Measurements from ENCODE around the gene FSIP1.

The FSIP1 gene

DNA sequence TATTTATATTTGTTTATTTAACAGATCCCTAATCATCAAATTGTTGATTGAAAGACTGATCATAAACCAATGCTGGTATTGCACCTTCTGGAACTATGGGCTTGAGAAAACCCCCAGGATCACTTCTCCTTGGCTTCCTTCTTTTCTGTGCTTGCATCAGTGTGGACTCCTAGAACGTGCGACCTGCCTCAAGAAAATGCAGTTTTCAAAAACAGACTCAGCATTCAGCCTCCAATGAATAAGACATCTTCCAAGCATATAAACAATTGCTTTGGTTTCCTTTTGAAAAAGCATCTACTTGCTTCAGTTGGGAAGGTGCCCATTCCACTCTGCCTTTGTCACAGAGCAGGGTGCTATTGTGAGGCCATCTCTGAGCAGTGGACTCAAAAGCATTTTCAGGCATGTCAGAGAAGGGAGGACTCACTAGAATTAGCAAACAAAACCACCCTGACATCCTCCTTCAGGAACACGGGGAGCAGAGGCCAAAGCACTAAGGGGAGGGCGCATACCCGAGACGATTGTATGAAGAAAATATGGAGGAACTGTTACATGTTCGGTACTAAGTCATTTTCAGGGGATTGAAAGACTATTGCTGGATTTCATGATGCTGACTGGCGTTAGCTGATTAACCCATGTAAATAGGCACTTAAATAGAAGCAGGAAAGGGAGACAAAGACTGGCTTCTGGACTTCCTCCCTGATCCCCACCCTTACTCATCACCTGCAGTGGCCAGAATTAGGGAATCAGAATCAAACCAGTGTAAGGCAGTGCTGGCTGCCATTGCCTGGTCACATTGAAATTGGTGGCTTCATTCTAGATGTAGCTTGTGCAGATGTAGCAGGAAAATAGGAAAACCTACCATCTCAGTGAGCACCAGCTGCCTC, 187.1 kb downstream of the FSIP1 start:
- no peak overlapping the region for H3K27ac ChIP-seq (ENCODE audit: low read depth, low read length, poor library complexity, severe bottlenecking)
- H3K9ac ChIP-seq (ENCODE audit: low read length) = no peak overlapping the region
- H3K4me1 ChIP-seq (ENCODE audit: insufficient read depth, low read length, severe bottlenecking) = no peaks in the 10 kb centered on the region
- TF ChIP-seq, protein P1, sequence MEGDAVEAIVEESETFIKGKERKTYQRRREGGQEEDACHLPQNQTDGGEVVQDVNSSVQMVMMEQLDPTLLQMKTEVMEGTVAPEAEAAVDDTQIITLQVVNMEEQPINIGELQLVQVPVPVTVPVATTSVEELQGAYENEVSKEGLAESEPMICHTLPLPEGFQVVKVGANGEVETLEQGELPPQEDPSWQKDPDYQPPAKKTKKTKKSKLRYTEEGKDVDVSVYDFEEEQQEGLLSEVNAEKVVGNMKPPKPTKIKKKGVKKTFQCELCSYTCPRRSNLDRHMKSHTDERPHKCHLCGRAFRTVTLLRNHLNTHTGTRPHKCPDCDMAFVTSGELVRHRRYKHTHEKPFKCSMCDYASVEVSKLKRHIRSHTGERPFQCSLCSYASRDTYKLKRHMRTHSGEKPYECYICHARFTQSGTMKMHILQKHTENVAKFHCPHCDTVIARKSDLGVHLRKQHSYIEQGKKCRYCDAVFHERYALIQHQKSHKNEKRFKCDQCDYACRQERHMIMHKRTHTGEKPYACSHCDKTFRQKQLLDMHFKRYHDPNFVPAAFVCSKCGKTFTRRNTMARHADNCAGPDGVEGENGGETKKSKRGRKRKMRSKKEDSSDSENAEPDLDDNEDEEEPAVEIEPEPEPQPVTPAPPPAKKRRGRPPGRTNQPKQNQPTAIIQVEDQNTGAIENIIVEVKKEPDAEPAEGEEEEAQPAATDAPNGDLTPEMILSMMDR (IDR thresholded peaks at IDR 0.05; ENCODE audit: low read length) = no peak
- TF ChIP-seq EZH2 (IDR thresholded peaks at IDR 0.05; ENCODE audit: borderline replicate concordance, low read length) = no peak
- no peak overlapping the region for H3K4me2 ChIP-seq (ENCODE audit: low read length)
- H3K4me3 ChIP-seq (ENCODE audit: low read depth, low read length, poor library complexity, severe bottlenecking) = no peak overlapping the region
- H3K9me3 ChIP-seq (ENCODE audit: low read length) = no peaks in the 10 kb centered on the region
- no peaks in the 10 kb centered on the region for H3K27me3 ChIP-seq (ENCODE audit: insufficient read depth, low read length)
- H3K36me3 ChIP-seq (ENCODE audit: insufficient read depth, low read length) = no peaks in the 10 kb centered on the region
- no peaks in the 10 kb centered on the region for H3K79me2 ChIP-seq (ENCODE audit: insufficient read depth, low read length)
- H2AFZ ChIP-seq (ENCODE audit: low read length) = no peak overlapping the region
- H3K9me2 ChIP-seq (ENCODE audit: low read depth, low read length) = no peaks in the 10 kb centered on the region
- H3F3A ChIP-seq (ENCODE audit: insufficient read depth, low read length) = no peaks in the 10 kb centered on the region
- H4K20me1 ChIP-seq (ENCODE audit: insufficient read depth, low read length) = no peaks in the 10 kb centered on the region

DNA sequence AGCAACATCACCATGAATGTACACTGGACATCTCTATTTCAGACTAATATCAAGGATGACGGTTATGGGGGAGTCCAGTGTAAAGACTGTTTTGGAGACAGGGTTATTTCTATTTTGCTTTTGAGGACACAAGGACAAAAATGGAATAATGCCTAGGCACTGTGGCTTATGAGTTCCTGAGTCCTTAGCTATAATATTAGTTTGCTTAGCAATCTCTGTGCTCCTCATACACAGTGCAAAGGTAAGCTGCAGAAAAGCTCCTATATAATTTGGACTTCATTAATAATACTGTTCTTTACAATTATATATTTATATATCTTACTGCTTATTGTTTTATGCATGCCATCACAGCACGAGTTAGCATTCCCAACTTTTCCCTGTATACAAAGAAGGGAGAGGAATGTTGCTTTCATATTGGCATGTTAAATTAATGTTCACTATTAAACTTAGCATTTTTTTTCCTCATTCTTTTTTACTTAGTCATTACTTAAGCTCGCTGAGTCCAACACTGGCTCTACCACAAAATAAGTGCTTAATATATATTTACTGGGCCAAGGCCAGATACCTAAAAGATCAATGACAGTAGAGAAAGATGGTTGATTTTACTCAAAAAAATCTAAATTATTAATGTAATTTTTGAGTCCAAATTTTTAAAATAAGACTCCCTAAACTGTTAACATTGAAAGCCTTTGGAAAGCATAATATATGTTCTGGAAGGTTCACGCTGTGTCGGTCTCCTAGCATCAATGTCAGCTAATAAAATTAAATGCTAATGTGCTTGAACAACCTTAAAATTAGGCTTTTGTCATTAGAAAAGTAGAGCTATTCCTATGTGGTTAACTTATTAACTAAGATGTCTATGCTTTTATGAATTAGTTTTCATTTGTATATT, 187.9 kb downstream of the FSIP1 start:
- Histone ChIP-seq H3K27me3 (ENCODE audit: insufficient read depth, low read length) (no peaks in the 10 kb centered on the region), H2AFZ (ENCODE audit: low read length) (no peak overlapping the region), H3K79me2 (ENCODE audit: insufficient read depth, low read length) (no peaks in the 10 kb centered on the region), H3K9me3 (ENCODE audit: low read length) (no peaks in the 10 kb centered on the region), H3F3A (ENCODE audit: insufficient read depth, low read length) (no peaks in the 10 kb centered on the region), H3K4me1 (ENCODE audit: insufficient read depth, low read length, severe bottlenecking) (no peaks in the 10 kb centered on the region), H3K4me2 (ENCODE audit: low read length) (no peak overlapping the region), H4K20me1 (ENCODE audit: insufficient read depth, low read length) (no peaks in the 10 kb centered on the region), H3K9ac (ENCODE audit: low read length) (no peak overlapping the region), H3K36me3 (ENCODE audit: insufficient read depth, low read length) (no peaks in the 10 kb centered on the region), H3K4me3 (ENCODE audit: low read depth, low read length, poor library complexity, severe bottlenecking) (no peak overlapping the region), H3K27ac (ENCODE audit: low read depth, low read length, poor library complexity, severe bottlenecking) (no peak overlapping the region), H3K9me2 (ENCODE audit: low read depth, low read length) (no peaks in the 10 kb centered on the region)
- TF ChIP-seq, protein P1 (IDR thresholded peaks at IDR 0.05; ENCODE audit: low read length) = no peak
- no peak for TF ChIP-seq EZH2 (IDR thresholded peaks at IDR 0.05; ENCODE audit: borderline replicate concordance, low read length)

DNA sequence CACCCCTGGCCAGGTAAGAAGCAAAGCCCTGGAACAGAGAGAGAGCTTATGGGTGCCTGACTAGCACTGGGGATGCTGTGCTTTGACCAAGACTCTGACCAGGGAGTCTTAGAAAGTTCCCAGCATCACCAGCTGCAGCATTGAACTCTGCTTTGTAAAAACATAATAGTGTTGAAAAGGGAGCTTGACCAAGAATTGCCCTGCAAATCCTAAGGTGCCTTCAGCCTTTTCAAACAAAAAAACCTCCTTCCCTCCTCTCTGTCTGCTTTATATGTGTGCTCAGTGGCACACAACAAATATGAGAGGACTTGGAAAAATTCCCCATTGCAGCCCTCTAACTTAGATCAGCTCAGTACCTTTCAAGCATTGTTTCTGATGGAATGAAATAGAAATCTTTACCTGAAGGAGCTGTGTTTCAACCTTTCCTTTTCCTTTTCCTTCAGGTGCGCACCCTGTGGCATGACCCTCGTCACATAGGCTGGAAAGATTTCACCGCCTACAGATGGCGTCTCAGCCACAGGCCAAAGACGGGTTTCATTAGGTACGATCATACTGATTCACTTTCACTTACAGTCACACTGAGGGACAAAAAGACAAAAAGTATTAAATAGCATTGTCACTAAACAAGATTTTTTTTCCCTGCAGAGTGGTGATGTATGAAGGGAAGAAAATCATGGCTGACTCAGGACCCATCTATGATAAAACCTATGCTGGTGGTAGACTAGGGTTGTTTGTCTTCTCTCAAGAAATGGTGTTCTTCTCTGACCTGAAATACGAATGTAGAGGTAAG, 188.8 kb downstream of the FSIP1 start:
- TF ChIP-seq EZH2 (IDR thresholded peaks at IDR 0.05; ENCODE audit: borderline replicate concordance, low read length) = no peak
- TF ChIP-seq, protein P1 (IDR thresholded peaks at IDR 0.05; ENCODE audit: low read length) = no peak
- no peak overlapping the region for H3K9ac ChIP-seq (ENCODE audit: low read length)
- no peak overlapping the region for H2AFZ ChIP-seq (ENCODE audit: low read length)
- H3K4me3 ChIP-seq (ENCODE audit: low read depth, low read length, poor library complexity, severe bottlenecking) = no peak overlapping the region
- H3K36me3 ChIP-seq (ENCODE audit: insufficient read depth, low read length) = no peaks in the 10 kb centered on the region
- no peaks in the 10 kb centered on the region for H4K20me1 ChIP-seq (ENCODE audit: insufficient read depth, low read length)
- no peaks in the 10 kb centered on the region for H3F3A ChIP-seq (ENCODE audit: insufficient read depth, low read length)
- H3K4me2 ChIP-seq (ENCODE audit: low read length) = no peak overlapping the region
- no peaks in the 10 kb centered on the region for H3K27me3 ChIP-seq (ENCODE audit: insufficient read depth, low read length)
- no peaks in the 10 kb centered on the region for H3K79me2 ChIP-seq (ENCODE audit: insufficient read depth, low read length)
- no peak overlapping the region for H3K27ac ChIP-seq (ENCODE audit: low read depth, low read length, poor library complexity, severe bottlenecking)
- no peaks in the 10 kb centered on the region for H3K9me2 ChIP-seq (ENCODE audit: low read depth, low read length)
- no peaks in the 10 kb centered on the region for H3K4me1 ChIP-seq (ENCODE audit: insufficient read depth, low read length, severe bottlenecking)
- no peaks in the 10 kb centered on the region for H3K9me3 ChIP-seq (ENCODE audit: low read length)
